ENCODE measurements around the gene ZNF609.

DNA sequence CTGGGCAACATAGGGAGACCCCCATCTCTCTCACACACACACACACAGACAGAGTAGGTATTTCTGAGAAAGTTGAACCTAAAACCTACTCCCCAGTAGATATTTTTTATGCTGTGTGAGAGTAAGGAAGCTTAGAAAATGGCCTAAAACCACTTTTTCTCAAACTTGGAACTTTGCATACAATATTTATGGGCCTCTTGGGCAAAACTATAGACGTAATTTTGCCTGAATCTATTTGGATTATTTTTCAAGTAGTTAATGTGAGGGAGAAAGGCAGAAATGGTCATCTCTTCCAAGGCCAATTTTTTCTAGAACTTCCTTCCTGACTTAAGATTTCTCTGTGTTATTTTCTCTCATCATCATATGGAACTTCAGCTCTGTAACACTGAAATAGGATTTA is 81.7 kb downstream of the ZNF609 start:
- TF ChIP-seq EZH2 (IDR thresholded peaks at IDR 0.05; ENCODE audit: borderline replicate concordance, insufficient read depth, low read length, poor library complexity, severe bottlenecking) (no peak), POLR2AphosphoS5 (IDR thresholded peaks at IDR 0.05) (no peak), RAD21 (conservative IDR thresholded peaks at IDR 0.05) (no peak)
- TF ChIP-seq, protein P1, sequence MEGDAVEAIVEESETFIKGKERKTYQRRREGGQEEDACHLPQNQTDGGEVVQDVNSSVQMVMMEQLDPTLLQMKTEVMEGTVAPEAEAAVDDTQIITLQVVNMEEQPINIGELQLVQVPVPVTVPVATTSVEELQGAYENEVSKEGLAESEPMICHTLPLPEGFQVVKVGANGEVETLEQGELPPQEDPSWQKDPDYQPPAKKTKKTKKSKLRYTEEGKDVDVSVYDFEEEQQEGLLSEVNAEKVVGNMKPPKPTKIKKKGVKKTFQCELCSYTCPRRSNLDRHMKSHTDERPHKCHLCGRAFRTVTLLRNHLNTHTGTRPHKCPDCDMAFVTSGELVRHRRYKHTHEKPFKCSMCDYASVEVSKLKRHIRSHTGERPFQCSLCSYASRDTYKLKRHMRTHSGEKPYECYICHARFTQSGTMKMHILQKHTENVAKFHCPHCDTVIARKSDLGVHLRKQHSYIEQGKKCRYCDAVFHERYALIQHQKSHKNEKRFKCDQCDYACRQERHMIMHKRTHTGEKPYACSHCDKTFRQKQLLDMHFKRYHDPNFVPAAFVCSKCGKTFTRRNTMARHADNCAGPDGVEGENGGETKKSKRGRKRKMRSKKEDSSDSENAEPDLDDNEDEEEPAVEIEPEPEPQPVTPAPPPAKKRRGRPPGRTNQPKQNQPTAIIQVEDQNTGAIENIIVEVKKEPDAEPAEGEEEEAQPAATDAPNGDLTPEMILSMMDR (IDR thresholded peaks at IDR 0.05; ENCODE audit: poor library complexity, severe bottlenecking), result no peak

All from neural cell (in vitro differentiated cells).